Neural progenitor cell (in vitro differentiated cells): Measurements from ENCODE around the gene USP34.
"Not testable (repeated sequence)": the region's sequence is repeated elsewhere in the genome, so short reads cannot be mapped to it uniquely, and the experiment has no call there.

ENCODE experiments used
- CTCF ChIP-seq: fragments of 200-600 bp; sonication (generic); IDR thresholded peaks from 2 replicates; pipeline ENCODE4 v1.5.1; 2017; ENCODE audit warnings: antibody characterized with exemption, mild to moderate bottlenecking
- EZH2 ChIP-seq: fragments of 200-600 bp; sonication (generic); IDR thresholded peaks from 2 replicates; pipeline ENCODE4 v1.6.1; 2017; ENCODE audit warnings: antibody characterized with exemption, mild to moderate bottlenecking, moderate library complexity
- EZH2phosphoT487 ChIP-seq: fragments of 200-600 bp; sonication (generic); IDR thresholded peaks from 2 replicates; pipeline ENCODE4 v1.6.1; 2017; ENCODE audit warnings: antibody characterized with exemption

- not testable (repeated sequence) for TF ChIP-seq CTCF, EZH2, EZH2phosphoT487
Measured at GRCh38 chr2:61454972-61455371, 15.9 kb downstream of the USP34 start.
